Pons (tissue), 1 donor: ENCODE measurements around the gene CPNE6.

ENCODE experiments used
- DNase-seq: peaks from one replicate; pipeline ENCODE4 v3.0.0-alpha.2; 2016; ENCODE audit warnings: low spot score

The CPNE6 gene

DNA sequence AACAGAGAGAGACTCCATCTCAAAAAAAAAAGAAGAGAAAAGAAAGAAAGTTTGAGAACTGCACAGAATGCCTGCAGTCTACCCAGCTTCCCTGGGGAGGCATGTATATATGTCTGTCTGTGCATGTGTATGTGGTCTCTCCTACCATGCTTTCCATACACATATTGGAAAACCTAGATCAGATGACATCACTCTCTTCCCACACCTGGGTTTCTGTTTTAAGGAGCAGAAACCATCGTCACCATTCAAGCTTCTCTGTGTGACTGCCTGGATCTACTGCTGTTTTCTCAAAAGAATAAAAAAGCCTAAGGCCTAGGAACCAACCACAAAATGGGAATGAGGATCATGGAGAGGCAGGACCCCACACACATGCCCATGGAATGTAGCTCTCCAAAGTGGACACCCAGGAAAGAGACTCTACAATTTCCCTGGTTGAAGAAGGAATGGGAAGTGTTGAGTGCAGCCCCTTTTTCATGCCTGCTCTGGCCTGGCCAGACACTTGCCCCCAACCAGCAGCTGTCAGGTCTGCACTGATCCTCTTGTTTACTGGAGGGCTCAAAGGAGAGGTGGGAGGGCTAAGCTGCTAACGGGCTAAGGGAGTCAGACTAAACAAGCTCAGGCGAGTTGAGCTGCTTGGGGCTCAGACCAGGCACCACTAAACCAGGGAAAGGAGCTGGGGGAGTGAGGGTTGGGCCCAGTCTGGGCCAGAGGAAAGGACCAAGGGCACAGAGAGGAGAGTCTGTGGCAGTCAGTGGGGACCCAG, 15.0 kb downstream of the CPNE6 start:
- DNase-seq, result no peak

DNA sequence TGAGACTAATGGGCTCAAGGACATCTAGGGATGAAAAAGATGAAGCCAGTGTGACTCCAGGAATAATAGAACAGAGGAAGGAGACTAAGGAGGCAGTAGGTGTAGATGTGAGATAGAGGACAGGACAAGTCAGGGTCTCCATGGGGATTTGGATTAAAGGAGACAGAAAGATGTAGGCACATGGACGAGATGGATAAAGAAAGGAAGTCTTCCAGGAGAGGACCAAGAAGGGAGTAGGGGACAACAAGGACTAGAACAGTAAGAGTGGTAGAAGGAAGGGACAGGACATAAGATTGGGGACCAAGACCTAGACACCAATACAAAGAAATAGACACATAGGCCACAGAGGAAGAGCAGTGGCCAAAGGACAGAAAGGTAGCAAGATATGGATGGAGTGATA, 15.6 kb downstream of the CPNE6 start:
- DNase-seq, result no peak

DNA sequence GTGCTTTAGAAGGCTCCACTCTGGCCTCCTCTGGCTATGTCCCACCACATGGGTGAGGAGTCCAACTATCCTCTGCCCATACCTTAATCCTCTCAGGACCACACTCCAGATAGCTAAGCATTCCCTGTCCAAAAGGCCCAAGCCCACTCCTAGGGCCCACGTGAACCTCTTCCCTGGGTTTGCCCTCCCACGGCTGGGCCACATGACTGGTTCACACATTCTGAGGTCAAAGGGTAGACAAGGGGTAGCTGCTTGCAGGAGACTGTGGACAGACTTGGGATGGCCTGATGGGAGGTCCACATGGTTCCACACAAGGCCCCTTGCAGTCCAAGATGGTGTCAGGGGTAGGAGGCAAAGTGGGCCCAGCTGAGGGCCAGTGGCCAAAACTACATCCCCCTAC, 16.7 kb downstream of the CPNE6 start:
- no peak for DNase-seq

DNA sequence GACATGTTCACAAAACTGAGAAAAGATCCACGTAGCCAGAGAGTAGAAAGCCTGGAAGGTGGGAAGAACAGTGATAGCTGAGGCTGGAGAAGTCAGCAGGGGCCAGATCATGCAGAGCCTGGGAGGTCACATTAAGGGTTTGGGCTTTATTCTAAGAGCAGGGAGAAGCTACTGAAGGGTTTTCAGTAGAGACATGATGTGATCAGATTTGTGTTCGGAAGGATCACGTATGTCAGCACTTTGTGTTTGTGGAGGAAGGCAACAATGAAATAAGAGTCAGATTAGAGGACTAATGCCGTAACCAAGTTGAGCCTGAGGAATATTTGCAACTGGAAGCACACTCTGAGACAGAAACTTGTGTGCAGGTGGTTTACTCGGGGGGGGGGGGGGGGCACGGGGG, 18.5 kb downstream of the CPNE6 start:
- no peak for DNase-seq

DNA sequence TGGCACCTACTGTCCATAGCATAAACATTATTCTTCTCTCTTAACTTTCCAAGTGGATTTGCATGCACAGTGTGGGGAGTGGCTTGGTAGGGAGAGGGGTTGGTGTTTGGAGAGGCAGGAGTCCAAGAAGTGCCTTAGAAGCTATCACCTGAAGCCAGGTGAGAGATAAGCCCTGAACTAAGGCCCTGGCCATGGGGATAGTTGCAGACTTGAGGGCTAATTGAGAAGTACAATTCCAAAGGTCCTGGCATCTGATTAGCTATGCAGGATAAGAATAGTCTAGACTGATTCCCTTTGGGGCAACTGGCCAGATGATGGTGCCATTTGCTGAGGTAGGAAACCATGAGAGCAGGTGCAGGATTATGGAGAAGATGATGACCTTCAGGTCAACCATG, 20.7 kb downstream of the CPNE6 start:
- DNase-seq, result no peak

DNA sequence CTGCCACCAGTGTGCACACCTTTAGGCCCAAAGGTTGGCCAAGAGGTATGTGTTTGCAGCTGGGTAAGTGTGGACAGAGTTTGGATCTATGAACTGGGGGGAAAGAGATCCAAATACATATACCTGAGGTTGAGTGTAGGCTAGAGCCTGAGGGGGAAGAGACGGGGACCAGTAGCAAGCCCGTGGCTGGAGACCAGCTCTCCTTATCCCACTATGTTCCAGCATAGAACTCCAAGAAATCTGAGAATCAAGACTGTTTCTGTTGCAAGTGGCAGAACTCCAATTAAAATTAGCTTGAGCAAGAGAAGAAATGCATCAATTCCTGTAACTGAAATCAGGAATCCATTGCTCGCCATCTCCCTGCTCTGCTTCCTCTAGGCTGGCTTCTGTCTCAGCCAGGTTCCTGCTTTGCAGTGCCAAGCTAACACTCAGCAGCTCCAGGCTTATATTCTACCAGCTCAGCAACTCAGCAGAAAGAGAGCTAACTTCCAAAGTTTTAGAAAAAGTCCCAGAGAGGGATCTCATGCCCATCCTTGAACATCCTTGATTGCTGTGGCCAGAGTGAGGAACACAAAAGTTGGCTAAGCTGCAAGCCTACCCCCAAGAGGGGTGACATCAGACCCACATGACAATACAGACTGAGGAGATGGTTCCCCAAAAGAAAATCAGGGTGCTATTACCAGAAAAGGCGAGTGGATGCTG, 21.3 kb downstream of the CPNE6 start:
- DNase-seq, result no peak

DNA sequence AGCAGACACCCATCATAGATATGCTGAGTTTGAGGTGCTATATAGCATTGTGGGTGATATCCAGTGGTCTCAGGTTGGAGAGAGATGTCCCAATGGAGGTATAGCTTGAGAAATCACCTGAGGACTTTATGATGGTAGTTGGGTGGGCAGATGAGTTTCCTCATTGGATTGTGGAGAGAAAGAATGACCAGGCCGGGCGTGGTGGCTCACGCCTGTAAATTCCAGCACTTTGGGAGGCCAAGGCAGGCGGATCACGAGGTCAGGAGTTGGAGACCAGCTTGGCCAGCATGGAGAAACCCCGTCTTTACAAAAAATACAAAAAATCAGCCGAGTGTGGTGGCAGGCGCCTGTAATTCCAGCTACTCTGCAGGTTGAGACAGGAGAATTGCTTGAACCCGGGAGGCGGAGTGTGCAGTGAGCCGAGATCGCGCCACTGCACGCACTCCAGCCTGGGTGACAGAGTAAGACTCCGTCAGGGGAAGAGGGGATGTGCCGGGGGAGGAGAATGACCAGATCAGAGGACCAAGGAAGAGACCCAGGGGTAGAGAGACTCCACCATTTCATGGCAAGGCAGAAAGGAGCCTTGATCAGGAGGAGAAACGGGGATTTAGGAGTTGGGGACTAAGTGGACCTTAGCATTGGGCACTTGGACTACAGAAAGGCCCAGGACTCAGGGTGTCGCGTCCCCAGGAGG, 22.0 kb downstream of the CPNE6 start:
- no peak for DNase-seq

DNA sequence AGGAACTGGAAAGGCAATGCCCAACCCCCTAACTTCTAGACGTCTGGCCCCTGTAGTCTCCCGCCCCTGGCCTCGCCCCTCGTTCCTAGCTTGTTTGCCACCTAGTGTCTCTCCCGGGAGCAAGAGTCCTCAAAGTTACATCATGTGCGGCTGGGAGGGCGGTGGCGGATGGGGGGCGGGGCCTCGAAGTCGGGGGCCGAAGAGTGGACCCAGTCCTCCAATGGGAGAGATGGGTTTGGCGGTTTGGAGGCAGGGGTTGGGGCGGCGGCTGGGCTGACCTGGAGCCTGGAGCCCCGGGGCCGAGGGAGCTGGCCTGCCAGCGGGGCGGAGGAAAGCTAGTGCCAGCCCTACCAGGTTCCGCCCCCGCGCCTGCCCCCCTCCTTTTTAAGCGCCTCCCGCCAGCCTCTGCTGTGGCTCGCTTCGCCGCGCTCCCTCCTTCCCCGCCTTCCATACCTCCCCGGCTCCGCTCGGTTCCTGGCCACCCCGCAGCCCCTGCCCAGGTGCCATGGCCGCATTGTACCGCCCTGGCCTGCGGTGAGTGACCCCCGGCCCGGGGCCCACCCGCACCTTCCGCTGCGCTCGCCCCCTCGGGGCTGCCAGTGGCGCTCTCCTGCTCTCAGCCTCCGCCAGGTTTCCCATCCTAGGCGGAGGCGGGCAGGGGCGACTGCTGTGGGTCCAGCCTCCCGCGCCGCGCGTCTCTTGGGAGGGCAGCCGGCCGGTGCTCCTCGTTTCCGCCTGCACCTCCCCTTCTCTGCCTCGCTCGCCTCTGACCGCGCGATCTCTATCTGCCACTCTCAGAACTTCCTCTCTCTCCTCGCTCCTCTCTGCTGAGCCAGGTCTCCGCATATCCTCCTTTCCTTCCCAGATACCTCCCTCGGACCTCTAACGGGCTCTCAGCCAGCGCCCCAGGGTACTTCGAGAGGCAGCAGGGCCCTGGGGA, 22.8 kb downstream of the CPNE6 start, which contains the start of gene PCK2:
TSS of gene PCK2 (plus strand) at position 411 of the 940 bp plus-strand sequence. CDS start at position 506, 95 bp downstream.
- peak; percentile 59 for DNase-seq

DNA sequence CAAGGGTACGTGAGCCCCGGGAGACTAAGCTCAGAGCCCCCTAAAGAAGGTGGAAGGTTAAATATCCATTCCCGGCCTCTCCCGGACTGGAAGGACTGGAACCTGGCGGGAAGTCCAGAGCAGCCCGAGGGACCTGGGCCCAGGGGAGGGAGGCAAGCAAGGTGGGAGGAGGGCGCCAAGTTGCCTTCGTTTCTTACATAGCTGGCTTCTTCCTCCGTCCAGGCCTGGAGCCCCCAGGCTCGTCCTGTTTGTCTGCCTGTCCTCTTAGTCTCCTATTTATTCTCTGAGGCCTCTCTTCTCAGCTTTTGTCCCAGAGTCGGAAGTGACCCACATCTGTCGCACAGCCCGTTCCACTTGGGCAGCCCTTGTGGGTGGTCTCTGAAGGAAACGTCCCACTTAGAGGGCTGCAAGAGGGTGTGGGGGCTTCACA, 23.5 kb downstream of the CPNE6 start:
- DNase-seq, result no peak

DNA sequence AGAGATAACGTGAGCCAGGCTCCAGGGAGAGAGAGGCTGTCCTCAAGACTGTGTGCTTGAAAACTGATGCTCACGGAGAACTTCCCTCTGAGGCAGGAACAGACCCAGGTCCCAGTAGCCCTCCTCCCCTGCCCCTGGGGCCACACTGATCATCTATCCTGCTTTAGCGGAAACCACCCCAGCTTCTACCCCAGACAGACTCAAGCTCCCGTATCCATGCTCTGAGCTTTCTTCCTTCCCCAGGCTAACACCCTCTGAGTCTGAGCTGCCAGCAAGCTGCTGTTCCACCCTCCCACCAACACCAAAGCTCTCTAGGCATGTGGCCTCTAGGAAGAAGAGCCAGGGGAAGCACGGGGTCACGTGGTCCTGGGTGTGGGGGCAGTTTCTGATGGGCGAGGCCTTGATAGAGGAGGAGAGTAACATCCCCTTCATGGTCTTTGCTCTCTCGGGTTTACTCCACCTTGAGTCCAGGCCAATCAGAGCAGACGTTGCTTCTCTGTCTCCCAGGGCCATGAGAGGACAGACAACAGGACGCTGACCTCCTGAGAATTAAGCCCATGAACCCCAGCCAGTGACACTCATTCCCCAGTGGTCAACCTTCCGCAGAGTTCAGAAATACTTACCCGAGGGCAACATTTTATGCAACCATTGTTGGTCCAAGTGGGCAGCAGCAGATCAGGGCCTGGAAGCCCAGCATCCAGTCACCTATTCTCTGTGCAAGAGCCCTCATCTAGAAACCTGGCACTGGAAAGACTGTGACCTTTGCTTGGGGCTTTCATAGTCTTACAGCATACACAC, 24.1 kb downstream of the CPNE6 start:
- DNase-seq, result peak; percentile 25

DNA sequence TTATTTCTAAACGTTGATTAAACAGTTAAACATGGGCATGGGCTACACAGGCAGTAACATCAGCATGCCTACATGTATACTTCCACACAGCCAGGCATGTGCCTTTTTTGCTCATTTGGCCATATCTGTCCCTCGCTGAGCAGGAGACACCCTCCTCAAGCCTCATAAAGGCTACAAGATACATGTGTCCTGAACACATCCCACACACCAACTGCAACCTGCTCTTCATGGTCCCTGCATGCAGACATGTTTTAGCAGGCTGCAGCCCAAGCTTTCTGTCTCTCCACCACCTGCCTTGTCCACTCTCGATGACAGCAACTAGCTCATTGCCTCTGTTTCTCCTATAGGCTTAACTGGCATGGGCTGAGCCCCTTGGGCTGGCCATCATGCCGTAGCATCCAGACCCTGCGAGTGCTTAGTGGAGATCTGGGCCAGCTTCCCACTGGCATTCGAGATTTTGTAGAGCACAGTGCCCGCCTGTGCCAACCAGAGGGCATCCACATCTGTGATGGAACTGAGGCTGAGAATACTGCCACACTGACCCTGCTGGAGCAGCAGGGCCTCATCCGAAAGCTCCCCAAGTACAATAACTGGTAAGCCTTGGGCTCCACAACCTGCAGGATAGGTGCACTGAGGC, 25.3 kb downstream of the CPNE6 start:
- no peak for DNase-seq

DNA sequence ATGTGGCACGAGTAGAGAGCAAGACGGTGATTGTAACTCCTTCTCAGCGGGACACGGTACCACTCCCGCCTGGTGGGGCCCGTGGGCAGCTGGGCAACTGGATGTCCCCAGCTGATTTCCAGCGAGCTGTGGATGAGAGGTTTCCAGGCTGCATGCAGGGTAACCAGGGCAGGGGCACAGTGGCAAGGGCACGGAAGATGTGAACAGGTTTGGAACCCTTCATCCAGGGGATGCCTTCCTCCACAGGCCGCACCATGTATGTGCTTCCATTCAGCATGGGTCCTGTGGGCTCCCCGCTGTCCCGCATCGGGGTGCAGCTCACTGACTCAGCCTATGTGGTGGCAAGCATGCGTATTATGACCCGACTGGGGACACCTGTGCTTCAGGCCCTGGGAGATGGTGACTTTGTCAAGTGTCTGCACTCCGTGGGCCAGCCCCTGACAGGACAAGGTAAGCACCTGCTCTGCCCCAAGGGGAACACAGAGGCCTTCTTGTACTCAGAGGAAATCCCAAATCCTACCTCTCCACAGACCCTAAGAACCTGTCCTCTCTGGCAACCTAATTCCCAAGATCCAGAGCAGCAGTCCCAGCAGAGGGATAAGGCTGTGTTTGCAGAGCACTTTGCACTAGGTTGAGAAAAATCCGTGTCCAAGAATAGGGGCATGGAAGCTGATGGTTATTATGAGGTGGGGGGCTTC, 27.0 kb downstream of the CPNE6 start:
- DNase-seq, result no peak

DNA sequence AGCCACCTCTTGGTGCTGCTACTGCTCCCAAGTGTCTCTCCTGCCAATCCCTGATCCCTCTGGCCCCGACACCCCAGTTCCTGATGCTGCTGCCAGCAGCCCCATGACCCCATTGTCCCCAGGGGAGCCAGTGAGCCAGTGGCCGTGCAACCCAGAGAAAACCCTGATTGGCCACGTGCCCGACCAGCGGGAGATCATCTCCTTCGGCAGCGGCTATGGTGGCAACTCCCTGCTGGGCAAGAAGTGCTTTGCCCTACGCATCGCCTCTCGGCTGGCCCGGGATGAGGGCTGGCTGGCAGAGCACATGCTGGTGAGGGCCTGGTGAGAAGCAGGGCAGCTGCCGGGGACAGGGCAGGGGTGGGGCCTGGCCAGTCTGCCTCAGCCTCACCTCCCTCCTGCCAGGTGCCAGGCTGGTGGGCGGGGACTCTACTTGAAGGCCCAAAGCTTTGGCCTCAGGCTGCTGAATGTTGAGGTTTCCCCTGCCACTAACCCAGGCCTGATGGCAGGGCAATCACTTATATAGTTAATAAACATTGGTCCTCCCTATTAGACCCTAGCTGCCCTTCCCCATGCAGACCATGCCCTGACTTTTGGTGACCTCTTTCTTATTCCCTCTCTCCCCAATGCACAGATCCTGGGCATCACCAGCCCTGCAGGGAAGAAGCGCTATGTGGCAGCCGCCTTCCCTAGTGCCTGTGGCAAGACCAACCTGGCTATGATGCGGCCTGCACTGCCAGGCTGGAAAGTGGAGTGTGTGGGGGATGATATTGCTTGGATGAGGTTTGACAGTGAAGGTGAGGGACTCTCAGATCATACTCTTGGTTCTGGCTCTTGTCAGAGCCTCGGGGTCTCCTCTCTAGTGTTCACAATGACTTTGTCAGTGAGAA, 27.8 kb downstream of the CPNE6 start:
- DNase-seq, result peak; percentile 18

DNA sequence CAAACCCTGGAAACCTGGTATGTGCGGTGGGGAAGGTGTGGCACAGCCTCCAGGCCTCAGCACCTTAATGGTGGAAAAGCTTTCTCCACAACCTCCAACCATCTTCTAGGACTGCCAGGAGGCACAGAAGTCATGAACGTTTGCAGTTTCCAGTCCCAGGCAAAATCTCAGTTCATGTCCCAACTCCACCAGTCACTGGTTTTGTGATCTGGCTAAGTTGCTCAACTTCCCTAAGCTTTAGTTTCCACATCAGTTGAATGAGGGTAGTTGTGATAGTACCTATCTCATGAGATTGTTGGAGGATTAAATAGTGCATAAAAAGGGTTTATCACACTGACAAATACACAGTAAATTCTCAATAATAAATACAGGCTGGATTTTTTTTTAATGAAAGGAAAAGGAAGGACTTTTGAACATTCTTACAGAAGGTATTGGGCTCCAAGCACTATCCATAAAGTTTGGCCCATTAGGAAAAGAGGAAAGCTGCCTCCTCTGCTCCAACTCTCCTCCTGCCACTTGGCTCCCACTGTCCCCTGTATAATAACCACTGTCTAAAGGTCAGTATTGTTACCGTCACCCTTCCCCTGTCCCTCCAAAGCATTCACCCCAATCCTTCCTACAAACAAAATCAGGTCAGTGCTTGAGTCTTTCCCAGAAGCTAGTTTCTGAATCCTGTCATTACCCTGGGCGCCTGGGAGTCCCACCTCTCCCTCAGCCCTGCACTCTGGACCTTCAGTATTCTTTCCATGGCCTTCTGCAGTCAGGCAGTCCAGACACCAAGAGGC, 29.0 kb downstream of the CPNE6 start:
- no peak for DNase-seq

DNA sequence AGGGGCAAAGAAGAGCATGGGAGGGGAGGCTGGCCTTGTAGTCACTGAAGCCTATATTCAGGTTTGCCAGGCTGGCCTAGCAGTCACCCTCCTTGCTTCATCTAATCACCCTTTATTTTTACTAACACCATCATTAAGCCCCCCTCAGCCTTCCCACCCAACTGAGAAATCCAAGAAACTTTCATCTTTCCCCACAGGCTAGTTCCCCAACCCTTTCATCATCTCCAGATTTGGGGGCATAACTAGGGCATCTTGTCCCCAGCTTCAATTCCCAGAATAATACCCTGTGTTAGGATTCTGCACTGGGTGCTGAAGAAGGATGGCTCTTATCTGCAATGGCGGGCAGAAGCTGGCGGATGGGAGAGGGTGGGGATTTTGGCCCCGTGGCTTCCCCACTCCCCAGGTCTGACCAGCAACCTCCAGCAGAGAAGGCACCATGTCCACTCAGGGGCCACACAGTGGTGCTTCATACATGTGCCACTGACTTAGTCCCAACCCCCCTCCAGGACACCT, 29.7 kb downstream of the CPNE6 start:
- no peak for DNase-seq

DNA sequence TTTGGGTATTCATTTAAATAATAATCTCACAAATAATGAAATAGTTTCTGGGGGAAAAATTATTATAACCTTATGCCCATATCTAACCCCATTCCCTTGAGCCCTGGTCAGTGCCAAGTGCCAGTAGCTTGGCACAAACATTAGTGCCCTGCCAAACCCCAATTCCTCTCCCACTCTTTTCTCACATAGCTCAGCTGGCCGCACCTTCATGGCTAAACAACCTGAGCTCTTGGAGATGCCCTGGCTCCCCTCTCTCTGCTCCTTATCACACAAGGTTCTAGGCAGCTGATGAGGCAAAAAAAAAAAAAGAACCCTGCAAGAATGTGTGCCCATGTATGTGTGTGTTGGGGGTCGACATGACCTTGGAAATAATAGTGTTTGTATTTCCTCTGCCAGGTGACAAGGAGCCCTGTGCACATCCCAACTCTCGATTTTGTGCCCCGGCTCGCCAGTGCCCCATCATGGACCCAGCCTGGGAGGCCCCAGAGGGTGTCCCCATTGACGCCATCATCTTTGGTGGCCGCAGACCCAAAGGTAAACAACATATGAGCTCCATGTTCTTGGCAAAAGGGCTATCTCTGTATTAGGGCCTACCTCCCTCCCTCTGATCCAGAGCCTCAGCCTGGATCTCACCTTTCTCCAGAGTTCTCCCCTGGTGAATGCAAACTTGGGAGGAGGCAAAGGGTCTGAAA, 31.1 kb downstream of the CPNE6 start:
- no peak for DNase-seq

DNA sequence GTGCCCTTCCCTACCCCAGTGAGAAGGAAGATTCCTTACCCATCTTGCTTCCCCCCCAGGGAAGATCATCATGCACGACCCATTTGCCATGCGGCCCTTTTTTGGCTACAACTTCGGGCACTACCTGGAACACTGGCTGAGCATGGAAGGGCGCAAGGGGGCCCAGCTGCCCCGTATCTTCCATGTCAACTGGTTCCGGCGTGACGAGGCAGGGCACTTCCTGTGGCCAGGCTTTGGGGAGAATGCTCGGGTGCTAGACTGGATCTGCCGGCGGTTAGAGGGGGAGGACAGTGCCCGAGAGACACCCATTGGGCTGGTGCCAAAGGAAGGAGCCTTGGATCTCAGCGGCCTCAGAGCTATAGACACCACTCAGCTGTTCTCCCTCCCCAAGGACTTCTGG, 32.1 kb downstream of the CPNE6 start:
- no peak for DNase-seq
